Upper lobe of right lung (tissue), 1 donor: Measurements from ENCODE around the gene SKIL. TPM values are rescaled to one million over a fixed set of nuclear protein-coding genes. Genes with fewer than 3 reads are reported as not detected.

Experiments used
- ATAC-seq: fragments of 200-7000 bp; cut with Tn5 transposase; one replicate; pipeline ENCODE4 v1.9.1; 2020; ENCODE audit warnings: mild to moderate bottlenecking, moderate library complexity
- DNase-seq: peaks from one replicate; pipeline ENCODE4 v3.0.0-alpha.2; 2020
- H3K27ac ChIP-seq: fragments of 200-600 bp; one replicate; pipeline ENCODE4 v1.8.0; 2022
- H3K27me3 ChIP-seq: fragments of 200-600 bp; one replicate; pipeline ENCODE4 v1.8.0; 2022; ENCODE audit warnings: mild to moderate bottlenecking
- H3K36me3 ChIP-seq: fragments of 200-600 bp; one replicate; pipeline ENCODE4 v1.8.0; 2022
- H3K4me1 ChIP-seq: fragments of 200-600 bp; one replicate; pipeline ENCODE4 v1.8.0; 2022
- H3K4me3 ChIP-seq: fragments of 200-600 bp; one replicate; pipeline ENCODE4 v1.8.0; 2022; ENCODE audit warnings: mild to moderate bottlenecking
- H3K9me3 ChIP-seq: fragments of 200-600 bp; one replicate; pipeline ENCODE4 v1.8.0; 2022
- CTCF ChIP-seq: fragments of 200-600 bp; IDR thresholded peaks from one replicate; pipeline ENCODE4 v1.8.0; 2022; ENCODE audit warnings: antibody characterized with exemption
- intact Hi-C: fragments of 100-400 bp; cut with DNase I; formaldehyde crosslinking; loops from one replicate; pipeline ENCODE4 v1.11.0; 2022
- total RNA-seq: library from RNA; stranded (reverse); fragmentation: NEBNext Ultra II Directional; extraction: Animal tissue kit (Norgen Biotek cat#: 25700); gene quantifications from one replicate; pipeline ENCODE4 v1.2.1, GENCODE V29; 2021
- donor health status: DM: no; HTN: yes; CAD: no; lungs with severe emphysema.

The SKIL gene
- total RNA-seq, 1 donor from 2014 or later: 89.4 TPM

- no peak for TF ChIP-seq CTCF
- intact Hi-C loops: no loop called here
- no peak for ATAC-seq
Measured at GRCh38 chr3:170355738-170356595, 1.5 kb upstream of the SKIL start.

GRCh38 chr3:170356596-170357175, 829 bp upstream of the SKIL start:
- Histone ChIP-seq H3K27ac (peak overlapping the region; percentile 99), H3K9me3 (no peaks in the 10 kb centered on the region), H3K4me3 (peak overlapping the region; percentile 97), H3K4me1 (peaks cover 32% of the 10 kb centered on the region), H3K36me3 (peaks cover 12% of the 10 kb centered on the region), H3K27me3 (no peaks in the 10 kb centered on the region)
- no peak for TF ChIP-seq CTCF
- intact Hi-C loops: no loop called here
- ATAC-seq: peak; percentile 80
- peak; percentile 94 for DNase-seq

More at GRCh38 chr3:170355738-170356595, 1.5 kb upstream of the SKIL start:
- Histone ChIP-seq H3K4me1 (peaks cover 28% of the 10 kb centered on the region), H3K27me3 (no peaks in the 10 kb centered on the region), H3K4me3 (peak overlapping the region; percentile 54), H3K9me3 (no peaks in the 10 kb centered on the region), H3K36me3 (peaks cover 12% of the 10 kb centered on the region), H3K27ac (peak overlapping the region; percentile 92)
- peak; percentile 71 for DNase-seq

DNA sequence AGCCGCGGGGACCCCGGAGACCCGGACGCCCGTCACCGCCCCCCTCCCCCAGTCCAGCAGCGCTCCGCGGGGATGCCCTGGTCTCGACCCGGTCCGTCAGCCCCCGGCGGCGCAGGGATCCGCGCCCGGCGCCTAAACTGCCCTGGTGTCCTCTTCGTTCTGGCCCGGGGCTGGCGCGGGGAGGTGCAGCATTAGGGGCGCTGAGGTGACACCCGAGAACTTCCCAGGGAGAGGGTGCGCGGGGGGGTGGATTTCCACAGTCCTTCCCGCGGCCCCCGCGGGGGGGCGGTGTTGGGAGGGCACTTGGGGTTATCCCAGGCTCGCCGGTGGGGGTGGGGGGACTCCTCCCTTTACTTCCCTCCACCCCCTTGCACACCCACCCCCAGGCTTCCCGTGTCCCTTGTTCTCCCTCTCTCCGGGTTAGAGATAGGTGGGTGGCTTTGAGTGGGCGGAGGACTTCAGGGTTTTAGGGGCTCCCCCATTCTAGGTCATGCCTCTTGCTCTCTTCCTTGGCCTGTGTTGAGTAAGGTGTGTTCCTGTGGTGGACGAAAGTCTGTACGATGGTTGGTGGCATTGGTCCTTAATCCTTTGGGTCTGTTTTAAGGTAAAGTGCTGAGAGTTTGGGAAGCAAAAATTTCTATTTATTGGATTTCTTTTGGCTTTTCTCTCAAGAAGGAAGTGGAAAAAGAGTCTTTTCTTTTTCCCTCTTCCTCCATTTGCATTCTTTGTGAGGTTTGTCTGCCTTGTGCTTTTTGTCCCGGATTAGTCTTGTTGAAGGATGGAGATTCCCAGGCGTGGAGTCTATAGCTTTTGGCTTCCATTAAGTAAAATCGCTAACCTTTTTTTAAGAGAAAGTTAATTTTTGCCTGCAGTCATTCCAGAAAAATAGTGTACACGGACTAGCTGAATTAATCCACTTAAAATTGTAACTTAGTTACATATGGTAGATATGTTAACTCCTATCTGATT, 811 bp downstream of the SKIL start:
- peak; percentile 2 for TF ChIP-seq CTCF
- H3K4me3 ChIP-seq: peak overlapping the region; percentile 97
- H3K4me1 ChIP-seq: peaks cover 46% of the 10 kb centered on the region
- H3K36me3 ChIP-seq: peaks cover 12% of the 10 kb centered on the region
- peak; percentile 95 for DNase-seq
- ATAC-seq: peak; percentile 65
- H3K27me3 ChIP-seq: no peaks in the 10 kb centered on the region
- intact Hi-C loops: no loop called here
- peak overlapping the region; percentile 99 for H3K27ac ChIP-seq
- no peaks in the 10 kb centered on the region for H3K9me3 ChIP-seq

- no peak for TF ChIP-seq CTCF
- Histone ChIP-seq H3K9me3 (no peaks in the 10 kb centered on the region), H3K27me3 (no peaks in the 10 kb centered on the region), H3K4me1 (peaks cover 51% of the 10 kb centered on the region), H3K4me3 (peak overlapping the region; percentile 97), H3K27ac (peak overlapping the region; percentile 99), H3K36me3 (peaks cover 12% of the 10 kb centered on the region)
- DNase-seq (no peak), ATAC-seq (no peak)
- intact Hi-C loops: no loop called here
Measured at GRCh38 chr3:170359178-170359704, 1.7 kb downstream of the SKIL start.

DNA sequence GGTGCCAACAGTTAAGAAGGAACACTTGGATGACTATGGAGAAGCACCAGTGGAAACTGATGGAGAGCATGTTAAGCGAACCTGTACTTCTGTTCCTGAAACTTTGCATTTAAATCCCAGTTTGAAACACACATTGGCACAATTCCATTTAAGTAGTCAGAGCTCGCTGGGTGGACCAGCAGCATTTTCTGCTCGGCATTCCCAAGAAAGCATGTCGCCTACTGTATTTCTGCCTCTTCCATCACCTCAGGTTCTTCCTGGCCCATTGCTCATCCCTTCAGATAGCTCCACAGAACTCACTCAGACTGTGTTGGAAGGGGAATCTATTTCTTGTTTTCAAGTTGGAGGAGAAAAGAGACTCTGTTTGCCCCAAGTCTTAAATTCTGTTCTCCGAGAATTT, 3.0 kb downstream of the SKIL start:
- H3K9me3 ChIP-seq: no peaks in the 10 kb centered on the region
- H3K4me3 ChIP-seq: peak overlapping the region; percentile 8
- DNase-seq (no peak), ATAC-seq (no peak)
- H3K27me3 ChIP-seq: no peaks in the 10 kb centered on the region
- H3K4me1 ChIP-seq: peaks cover 48% of the 10 kb centered on the region
- no peak for TF ChIP-seq CTCF
- peaks cover 12% of the 10 kb centered on the region for H3K36me3 ChIP-seq
- H3K27ac ChIP-seq: no peak overlapping the region
- intact Hi-C loops: no loop called here
